ENCODE measurements around the gene IGFL1.
A peak's percentile ranks its signal among the peaks of the same experiment; 100 is the strongest.
"Not testable (repeated sequence)": the region's sequence is repeated elsewhere in the genome, so short reads cannot be mapped to it uniquely, and the experiment has no call there.

IGFL1 gene

GRCh38 chr19:46265217-46265828 is 35.8 kb downstream of the IGFL1 start:
- peak; percentile 56 for DNase-seq (ENCODE audit: insufficient read length, low spot score)
- FAIRE-seq = peak; percentile 87
- peak; percentile 31; the same call in 1 of the 2 replicates for TF ChIP-seq POU2F2 (IDR thresholded peaks at IDR 0.05; ENCODE audit: low read depth, low read length)
- TF ChIP-seq POLR2AphosphoS5 (IDR thresholded peaks at IDR 0.05; ENCODE audit: low read depth, low read length) = no peak

GRCh38 chr19:46269101-46269500 is 39.6 kb downstream of the IGFL1 start:
- FAIRE-seq = no peak
- no peak for TF ChIP-seq TAF1 (IDR thresholded peaks at IDR 0.05; ENCODE audit: low read depth, low read length)
- no peak for TF ChIP-seq POU2F2 (IDR thresholded peaks at IDR 0.05; ENCODE audit: low read depth, low read length)
- TF ChIP-seq POLR2AphosphoS5 (IDR thresholded peaks at IDR 0.05; ENCODE audit: low read depth, low read length) = no peak
- TF ChIP-seq PAX5 (IDR thresholded peaks at IDR 0.05; ENCODE audit: insufficient read depth, low read length, severe bottlenecking) = no peak
- no peak for TF ChIP-seq POLR2A (IDR thresholded peaks at IDR 0.05; ENCODE audit: low read depth, low read length)
- no peak for TF ChIP-seq SPI1 (IDR thresholded peaks at IDR 0.05; ENCODE audit: low read depth, low read length)
- DNase-seq (ENCODE audit: insufficient read length, low spot score) = no peak

GRCh38 chr19:46270521-46271256 is 41.1 kb downstream of the IGFL1 start:
- DNase-seq (ENCODE audit: insufficient read length, low spot score) (no peak), FAIRE-seq (no peak)
- no peak for TF ChIP-seq POLR2A (IDR thresholded peaks at IDR 0.05; ENCODE audit: low read depth, low read length)
- TF ChIP-seq POLR2AphosphoS5 (IDR thresholded peaks at IDR 0.05; ENCODE audit: low read depth, low read length) = no peak
- TF ChIP-seq POU2F2 (IDR thresholded peaks at IDR 0.05; ENCODE audit: low read depth, low read length) = no peak
- no peak for TF ChIP-seq SPI1 (IDR thresholded peaks at IDR 0.05; ENCODE audit: low read depth, low read length)
- no peak for TF ChIP-seq PAX5 (IDR thresholded peaks at IDR 0.05; ENCODE audit: insufficient read depth, low read length, severe bottlenecking)
- no peak for TF ChIP-seq TAF1 (IDR thresholded peaks at IDR 0.05; ENCODE audit: low read depth, low read length)

GRCh38 chr19:46271481-46272197 is 42.1 kb downstream of the IGFL1 start:
- TF ChIP-seq SPI1 (IDR thresholded peaks at IDR 0.05; ENCODE audit: low read depth, low read length) (no peak), POU2F2 (IDR thresholded peaks at IDR 0.05; ENCODE audit: low read depth, low read length) (no peak), PAX5 (IDR thresholded peaks at IDR 0.05; ENCODE audit: insufficient read depth, low read length, severe bottlenecking) (no peak), TAF1 (IDR thresholded peaks at IDR 0.05; ENCODE audit: low read depth, low read length) (no peak), POLR2AphosphoS5 (IDR thresholded peaks at IDR 0.05; ENCODE audit: low read depth, low read length) (no peak), POLR2A (IDR thresholded peaks at IDR 0.05; ENCODE audit: low read depth, low read length) (no peak)
- DNase-seq (ENCODE audit: insufficient read length, low spot score) (no peak), FAIRE-seq (no peak)

- DNase-seq (ENCODE audit: insufficient read length, low spot score); FAIRE-seq: not testable (repeated sequence)
Observed at GRCh38 chr19:46273931-46274330, 44.4 kb downstream of the IGFL1 start.

GRCh38 chr19:46279177-46279576 is 49.6 kb downstream of the IGFL1 start:
- FAIRE-seq (no peak), DNase-seq (ENCODE audit: insufficient read length, low spot score) (no peak)
- no peak for TF ChIP-seq POLR2AphosphoS5 (IDR thresholded peaks at IDR 0.05; ENCODE audit: low read depth, low read length)
- no peak for TF ChIP-seq SPI1 (IDR thresholded peaks at IDR 0.05; ENCODE audit: low read depth, low read length)
